NCI-H2107 treated with DMSO at 0.1 percent for 48 hours (cell line): ENCODE results near the gene IGSF21.
"Not testable (repeated sequence)": the region's sequence is repeated elsewhere in the genome, so short reads cannot be mapped to it uniquely, and the experiment has no call there.

Experiments
- DNase-seq: peaks from one replicate; lab custom pipeline; 2025; ENCODE audit not compliant: unreplicated experiment; lab: John Stamatoyannopoulos, UW

Gene IGSF21

DNA sequence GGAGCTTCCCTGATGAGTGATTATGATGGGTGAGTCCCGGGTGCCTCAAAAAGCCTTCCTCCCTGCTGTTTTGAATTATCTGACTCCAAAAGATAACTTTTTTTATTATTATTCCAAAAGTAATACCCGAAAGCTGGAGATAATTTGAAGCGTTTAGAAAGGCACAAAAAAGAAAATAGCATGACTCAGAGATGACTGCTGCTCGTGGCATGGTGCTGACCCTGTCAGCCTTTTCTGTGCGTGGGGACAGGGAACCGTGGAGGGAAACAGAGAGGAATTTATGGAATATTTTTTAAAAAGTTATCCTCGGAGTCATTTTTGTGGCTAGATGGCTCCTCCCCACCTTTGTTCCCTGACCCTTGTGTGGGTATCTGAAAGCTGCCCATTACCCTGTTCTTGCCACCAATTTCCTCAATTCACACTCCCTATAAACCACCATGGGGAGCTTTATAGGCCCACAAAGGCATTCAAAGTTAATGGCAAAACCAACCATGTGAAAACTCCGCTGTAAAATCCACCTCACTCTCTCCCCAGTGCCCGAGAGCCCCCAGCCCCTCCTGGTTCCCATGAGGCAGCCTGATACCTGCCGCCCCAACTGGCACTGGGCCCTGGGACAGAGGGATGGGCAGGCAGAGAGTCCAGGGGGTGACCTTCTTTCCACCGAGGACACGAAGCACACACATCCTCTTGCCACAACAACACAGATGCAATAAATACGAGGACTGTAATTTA is 37.5 kb downstream of the IGSF21 start:
- no peak for DNase-seq

DNA sequence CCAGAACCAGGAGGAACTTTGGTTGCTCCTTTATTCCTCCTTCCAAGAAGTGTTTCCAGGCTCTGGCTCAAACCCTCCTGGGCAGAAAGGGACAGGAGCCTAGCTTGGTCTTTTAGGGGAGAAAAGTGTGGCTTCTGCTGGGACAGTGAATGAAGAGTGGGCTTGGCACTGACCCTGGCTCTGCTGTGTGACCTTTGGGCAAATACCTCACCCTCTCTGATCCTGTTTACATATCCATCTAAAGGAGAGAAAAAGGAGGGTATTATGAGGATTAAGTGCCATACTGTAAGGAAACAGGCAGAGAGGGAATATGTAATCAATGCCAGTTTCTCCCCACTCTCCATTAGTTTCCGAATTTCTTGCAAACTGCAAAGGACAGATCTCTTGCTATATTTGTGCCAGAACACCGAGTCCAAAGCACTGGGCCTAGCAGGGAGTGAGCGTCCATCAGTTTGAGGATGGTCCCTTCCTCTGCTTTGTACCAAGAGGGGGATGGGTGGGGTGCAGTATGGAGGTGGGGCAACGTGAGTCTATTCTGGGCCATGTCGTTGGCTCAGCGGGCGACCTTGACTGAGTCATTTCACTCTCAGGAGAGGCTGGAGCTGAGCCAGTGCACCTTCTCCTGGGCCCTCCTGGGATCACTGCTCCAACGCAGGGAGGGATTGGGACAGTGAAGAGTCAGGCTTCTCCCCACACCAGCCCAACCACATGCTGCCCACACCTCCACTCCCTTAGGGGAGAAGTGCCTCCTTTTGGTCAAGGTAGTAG is 38.4 kb downstream of the IGSF21 start:
- DNase-seq, result no peak

DNA sequence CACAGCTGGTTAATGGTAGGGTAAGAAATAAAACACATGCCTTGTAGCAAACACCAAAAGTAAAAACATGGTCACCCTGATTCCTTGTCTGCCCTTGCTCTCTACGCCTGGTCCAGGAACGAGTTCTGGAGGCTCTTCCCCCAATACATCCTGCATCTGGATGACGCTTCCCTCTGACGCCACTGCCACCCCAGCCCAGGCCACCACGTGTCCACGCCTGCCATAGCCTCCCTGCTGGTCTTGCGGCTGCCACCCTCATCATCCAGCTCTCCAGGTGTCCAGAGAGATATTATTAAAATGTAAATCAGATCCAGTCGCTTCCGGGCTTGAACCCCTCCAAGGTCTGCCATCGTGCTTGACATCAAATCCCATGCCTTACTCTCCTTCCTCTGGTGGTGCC is 39.3 kb downstream of the IGSF21 start:
- DNase-seq, result no peak

DNA sequence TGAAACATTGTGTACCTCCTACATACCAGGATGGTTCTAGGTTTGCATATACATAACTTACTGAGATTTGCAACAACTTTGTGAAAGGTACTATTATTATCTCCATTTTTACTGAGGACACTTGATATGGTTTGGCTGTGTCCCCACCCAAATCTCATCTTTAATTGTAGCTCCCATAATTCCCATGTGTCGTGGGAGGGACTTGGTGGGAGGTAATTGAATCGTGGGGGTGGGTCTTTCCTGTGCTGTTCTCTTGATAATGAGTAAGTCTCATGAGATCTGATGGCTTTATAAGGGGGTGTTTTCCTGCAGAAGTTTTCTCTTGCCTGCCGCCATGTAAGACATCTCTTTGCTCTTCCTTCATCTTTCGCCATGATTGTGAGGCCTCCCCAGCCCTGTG is 40.1 kb downstream of the IGSF21 start:
- DNase-seq, result no peak

DNA sequence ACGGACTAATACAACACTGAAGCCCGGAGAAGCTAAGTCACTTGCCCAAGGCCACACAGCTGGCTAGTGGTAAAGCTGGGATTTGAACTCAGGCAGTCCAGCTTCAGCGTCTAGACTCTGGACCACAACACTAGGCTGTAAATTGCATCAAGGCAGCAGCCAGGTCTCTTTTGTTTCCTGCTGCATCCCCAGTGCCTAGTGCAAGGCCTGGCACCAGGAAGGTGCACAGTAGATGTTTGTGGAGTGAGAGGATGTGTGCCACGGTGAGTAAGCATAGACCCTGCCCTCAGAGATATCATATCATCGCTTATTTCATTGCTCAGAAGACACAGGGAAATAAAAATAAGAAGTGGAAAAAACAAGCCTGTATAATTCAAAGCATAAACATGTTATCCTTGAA is 40.9 kb downstream of the IGSF21 start:
- DNase-seq, result no peak

- DNase-seq, result no peak
These were observed 41.5 kb downstream of the IGSF21 start for GRCh38 chr1:18149027-18149641.

GRCh38 chr1:18151436-18152122 is 44.0 kb downstream of the IGSF21 start:
- no peak for DNase-seq

GRCh38 chr1:18154430-18155194 is 47.0 kb downstream of the IGSF21 start:
- no peak for DNase-seq

DNA sequence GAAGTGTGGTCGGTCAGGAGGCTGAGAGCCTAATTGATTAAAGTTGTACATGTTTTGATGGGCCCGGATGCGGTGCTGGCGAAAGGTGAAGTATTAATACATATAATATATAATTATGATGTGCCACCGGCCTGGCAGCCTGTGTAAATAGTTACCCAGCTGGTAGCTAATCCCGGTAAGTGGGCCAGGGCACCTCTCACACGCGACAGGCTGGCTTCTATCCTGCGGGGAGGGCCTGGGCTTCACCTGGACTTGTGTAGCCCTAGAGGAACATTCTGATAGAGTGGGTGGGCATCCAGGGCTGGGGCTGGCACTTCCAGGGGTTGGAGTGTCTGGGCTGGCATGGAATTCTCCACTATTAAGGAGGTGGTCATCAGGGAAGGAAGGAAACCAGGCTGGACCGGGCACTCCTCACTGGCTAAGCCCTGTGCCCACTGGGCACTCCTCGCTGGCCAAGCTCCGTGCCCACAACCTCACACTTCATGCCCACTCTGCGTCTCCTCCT is 48.3 kb downstream of the IGSF21 start:
- DNase-seq, result no peak

DNA sequence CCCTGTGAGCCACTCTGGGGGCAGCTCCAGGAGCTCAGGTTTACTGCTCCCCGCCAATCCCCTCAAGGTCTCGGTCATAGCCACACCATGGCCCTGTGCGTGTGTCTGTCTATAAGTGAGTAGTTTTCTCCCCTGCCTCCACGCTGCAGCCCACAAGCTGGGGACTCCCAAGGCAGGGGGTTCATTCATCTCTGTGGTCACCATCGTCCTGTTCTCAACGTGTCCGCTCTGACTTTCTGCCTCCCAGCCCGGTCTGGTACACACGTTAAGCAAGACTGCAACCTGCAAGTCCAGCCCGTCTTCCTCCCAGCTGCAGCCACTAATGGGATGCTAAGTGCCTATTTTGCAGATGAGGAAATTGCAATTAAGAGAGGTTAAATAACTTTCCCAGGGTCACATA is 49.8 kb downstream of the IGSF21 start:
- DNase-seq, result no peak

DNA sequence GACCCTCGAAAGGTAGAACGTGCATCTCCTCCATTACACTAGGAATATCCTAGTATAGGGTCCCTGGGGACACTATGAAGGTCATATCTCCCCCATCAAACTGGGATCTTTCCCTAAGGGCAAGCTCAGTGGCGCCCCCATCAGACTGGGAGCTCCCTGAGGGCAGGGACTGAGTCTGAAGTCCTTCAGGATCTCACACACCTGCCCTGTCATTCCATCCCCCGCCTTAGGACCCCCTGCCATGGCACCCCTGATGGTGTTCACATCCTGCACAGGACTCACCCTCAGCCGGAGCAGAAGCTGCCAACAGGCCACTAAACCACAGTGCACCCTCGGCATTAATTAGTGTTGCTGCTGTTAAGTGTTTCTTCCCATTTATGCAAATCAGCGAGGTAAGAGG is 50.4 kb downstream of the IGSF21 start:
- no peak for DNase-seq

- no peak for DNase-seq
These were observed 51.1 kb downstream of the IGSF21 start for GRCh38 chr1:18158714-18159113.

DNA sequence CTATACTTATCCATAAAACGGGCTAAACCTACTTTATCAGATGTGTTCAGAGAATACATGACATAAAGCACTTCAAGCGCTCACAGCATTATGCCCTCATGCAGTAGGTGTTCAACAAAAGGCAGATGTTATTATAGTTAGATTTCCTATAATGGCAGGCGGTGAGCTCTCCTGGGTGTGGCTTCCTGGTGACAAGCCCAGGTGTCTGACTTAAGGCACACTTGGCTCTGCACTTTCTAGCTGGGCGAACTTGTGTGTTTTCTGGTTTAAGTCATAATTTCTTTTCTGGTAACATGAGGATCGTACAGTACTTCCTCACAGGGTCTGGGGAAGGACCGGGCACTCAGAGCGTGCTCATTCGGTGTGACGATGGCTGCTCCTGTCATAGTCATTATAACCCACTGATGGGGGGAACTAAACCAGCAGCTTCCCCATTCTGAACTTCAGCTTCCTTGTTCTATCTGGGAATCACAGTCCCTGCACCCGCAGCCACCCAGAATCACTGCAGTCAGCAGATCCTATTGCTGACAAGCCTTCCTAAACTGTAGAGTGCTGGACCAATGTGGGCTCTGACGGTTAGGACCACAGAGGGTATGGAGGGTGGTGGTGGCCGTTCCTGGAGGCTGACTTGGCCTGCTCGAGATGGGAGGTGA is 52.8 kb downstream of the IGSF21 start:
- no peak for DNase-seq

DNA sequence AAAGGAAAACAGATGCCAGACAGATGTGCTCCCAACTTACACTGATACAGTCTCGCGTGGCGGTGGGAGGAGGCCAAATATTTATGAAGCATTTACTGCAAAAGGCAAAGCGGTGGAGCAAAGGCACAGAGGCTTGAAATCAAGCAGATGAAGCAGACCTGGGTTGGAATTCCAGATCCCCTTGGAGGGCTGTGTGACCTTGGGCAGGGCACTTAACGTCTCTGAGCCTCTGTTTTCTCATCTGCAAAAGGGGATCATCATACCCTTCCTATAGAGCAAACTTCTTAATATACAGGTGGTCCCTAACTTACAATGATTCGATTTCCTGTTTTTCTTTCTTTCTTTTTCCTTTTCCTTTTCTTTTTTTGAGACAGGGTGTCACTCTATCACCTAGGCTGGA is 54.1 kb downstream of the IGSF21 start:
- DNase-seq, result no peak

DNA sequence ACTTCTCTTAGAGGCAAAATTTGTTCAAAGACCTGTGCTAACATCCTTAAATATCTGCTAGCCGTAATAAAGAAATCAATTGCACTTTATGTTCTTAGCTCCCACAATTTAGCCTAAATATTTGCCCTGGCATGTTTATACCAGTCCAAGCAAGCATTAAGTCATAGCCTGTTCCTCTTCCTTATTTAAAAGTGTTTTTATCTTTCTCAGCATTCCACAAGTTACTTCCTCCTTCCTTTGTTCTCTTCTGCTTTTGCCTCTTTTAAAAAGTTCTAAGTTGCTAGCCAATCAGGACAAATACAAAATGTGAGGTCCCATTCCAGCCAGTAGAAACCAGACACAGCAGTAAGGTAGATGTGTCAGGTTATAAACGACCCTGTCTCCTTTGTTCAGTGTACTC is 58.0 kb downstream of the IGSF21 start:
- not testable (repeated sequence) for DNase-seq

- DNase-seq, result no peak
These were observed 58.7 kb downstream of the IGSF21 start for GRCh38 chr1:18166341-18166740.

GRCh38 chr1:18166929-18167328 is 59.3 kb downstream of the IGSF21 start:
- no peak for DNase-seq

DNA sequence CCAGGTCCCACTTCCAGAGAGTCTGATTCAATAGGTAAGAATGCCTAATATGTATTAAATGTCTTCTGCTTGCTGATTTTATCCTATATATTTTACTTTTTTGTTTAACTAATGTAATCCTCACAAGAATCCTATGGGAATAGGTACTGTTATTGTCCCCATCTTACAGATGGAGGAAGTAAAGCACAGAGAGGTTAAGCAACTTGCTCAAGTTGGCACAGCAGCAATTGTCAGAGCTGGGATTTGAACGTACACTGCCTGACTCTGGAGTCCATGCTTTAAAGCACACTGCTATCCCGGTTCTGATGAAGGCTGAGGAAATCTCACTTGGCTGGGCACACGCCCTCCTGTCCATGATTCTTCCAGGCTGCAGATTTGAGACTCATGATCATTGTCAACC is 62.8 kb downstream of the IGSF21 start:
- no peak for DNase-seq

DNA sequence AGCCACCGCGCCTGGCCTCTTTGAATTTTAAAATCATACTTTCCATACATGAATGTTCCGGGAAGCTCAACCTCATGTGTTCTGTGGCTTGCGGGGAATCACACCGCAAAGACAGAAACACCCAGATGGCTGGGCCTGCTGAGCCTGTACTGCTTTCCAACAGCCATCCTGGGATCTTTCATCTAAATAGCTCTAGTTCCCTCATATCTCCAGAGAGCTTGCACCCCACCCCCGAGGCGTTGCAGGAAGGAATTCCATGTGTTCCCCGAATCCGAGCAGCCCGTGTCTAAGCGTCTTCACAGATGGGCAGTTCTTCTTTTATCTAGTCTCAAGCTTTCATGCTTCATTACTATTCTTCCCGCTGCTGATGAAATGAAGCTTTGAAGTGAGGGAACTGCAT is 66.4 kb downstream of the IGSF21 start:
- DNase-seq, result no peak

DNA sequence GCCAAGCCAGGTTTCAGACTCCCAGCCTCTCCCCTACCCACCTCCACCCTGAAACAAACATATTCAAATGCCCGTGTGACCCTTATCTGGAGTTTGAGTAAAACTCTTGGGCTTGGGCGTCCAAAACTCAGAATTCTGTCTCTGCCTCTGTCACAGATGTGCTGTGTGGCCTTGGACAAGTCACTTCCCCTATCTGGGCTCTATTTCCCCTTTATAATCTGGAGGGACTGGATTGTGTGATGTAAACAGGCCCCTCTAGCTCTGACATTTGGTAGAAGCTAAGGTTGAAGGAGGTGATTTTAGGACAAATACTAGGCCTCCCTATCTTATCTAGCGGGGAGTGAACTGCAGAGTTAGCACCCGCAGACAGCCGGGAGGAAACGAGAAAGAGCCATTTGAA is 67.5 kb downstream of the IGSF21 start:
- DNase-seq, result no peak
